Mesodermal cell (in vitro differentiated cells): ENCODE measurements around the gene MSRB3.

Experiments
- H3K27ac ChIP-seq: 2 replicates; pipeline ENCODE4 v1.7.0; 2013; ENCODE audit warnings: mild to moderate bottlenecking, low read depth, low read length, moderate library complexity; ENCODE audit not compliant: severe bottlenecking
- H3K36me3 ChIP-seq: 2 replicates; pipeline ENCODE4 v1.7.1; 2013; ENCODE audit warnings: mild to moderate bottlenecking, low read length, moderate library complexity; ENCODE audit not compliant: control insufficient read depth, insufficient read depth
- H3K4me1 ChIP-seq: one replicate; pipeline ENCODE4 v1.7.1; 2013; ENCODE audit warnings: mild to moderate bottlenecking, low read length; ENCODE audit not compliant: insufficient read depth, control insufficient read depth, poor library complexity, severe bottlenecking
- H3K4me3 ChIP-seq: 2 replicates; pipeline ENCODE4 v1.7.0; 2013; ENCODE audit warnings: low read length, control low read depth, mild to moderate bottlenecking; ENCODE audit not compliant: insufficient read depth, poor library complexity, severe bottlenecking; ENCODE audit errors: extremely low read depth
- H3K9me3 ChIP-seq: 2 replicates; pipeline ENCODE4 v1.7.1; 2013; ENCODE audit warnings: mild to moderate bottlenecking, low read length, moderate library complexity; ENCODE audit not compliant: control insufficient read depth
- WGBS, 2 experiments: methylation state at CpG; one replicate each; pipeline ENCODE4 v1.1.5; 2013; ENCODE audit warnings: missing lambda C conversion rate in 2 of 2; ENCODE audit not compliant: insufficient coverage in 2 of 2; 5-methylcytosine and 5-hydroxymethylcytosine counted together

Gene MSRB3

GRCh38 chr12:65510007-65510406, 231.5 kb downstream of the MSRB3 start:
- H3K4me3 ChIP-seq: no peak overlapping the region
- WGBS, 2 experiments: 70 to 79% methylated on average over 3 of the region's 3 CpGs
- no peaks in the 10 kb centered on the region for H3K36me3 ChIP-seq
- H3K27ac ChIP-seq: peak overlapping the region; percentile 72
- peaks cover 9% of the 10 kb centered on the region for H3K4me1 ChIP-seq
- H3K9me3 ChIP-seq: no peaks in the 10 kb centered on the region

DNA sequence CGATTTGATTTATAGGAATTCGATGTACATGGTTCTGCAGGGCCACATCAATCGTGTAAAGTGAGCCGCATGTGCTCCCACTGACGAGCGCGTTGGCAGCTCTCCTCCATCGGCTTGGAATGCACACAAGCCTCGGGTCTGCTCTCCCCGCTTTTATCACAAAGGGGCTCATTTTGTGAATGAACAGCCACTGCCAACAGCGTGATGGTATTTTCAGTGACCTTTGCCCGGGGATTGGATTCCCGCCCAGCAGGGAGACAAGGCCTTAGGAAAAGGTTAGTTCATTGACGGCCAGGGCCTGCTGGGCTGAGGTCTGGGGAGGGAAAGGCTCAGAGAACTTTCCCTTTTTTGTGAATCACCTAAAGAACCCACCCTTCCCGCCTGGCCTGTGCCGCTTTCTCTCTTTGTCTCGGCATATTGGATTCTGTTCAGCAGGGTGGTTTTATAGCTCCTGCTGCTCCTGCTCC, 232.1 kb downstream of the MSRB3 start:
- H3K27ac ChIP-seq: peak overlapping the region; percentile 72
- WGBS, 2 experiments: 23 to 29% methylated on average over 13 to 14 of the region's 17 CpGs
- no peaks in the 10 kb centered on the region for H3K9me3 ChIP-seq
- peaks cover 9% of the 10 kb centered on the region for H3K4me1 ChIP-seq
- no peaks in the 10 kb centered on the region for H3K36me3 ChIP-seq
- H3K4me3 ChIP-seq: no peak overlapping the region

DNA sequence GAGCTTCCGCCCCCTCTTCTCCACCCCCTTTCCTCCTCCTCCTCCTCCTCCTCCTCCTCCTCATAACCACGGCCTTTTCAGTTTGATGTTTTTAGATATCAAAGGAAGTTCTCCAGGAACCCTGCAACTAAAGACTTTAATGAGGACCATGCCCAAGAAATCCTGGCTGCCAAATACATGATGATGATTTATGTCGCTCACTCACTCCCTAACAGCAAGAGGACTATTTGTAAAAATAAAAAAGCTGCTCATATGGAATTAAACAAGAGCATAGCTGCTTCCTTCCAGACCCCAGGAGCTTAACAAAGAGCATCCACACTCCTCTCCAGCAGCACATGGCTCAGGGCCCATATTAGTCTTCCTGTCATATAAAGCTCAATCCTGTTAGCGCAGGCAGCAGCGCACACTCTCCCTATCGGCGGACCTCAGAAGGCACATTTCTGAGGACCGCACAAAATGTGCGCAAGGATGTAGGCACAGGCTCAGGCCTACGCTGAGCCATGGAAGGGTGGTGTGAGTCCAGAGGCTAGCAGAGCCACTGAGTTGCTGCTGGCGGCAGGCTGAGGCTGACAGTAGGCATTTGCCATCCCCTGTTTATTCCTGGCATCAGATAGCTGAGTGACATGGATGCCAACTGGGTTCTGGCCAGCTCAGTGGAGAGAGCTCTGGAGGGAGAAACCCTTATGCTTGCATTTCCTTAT, 232.8 kb downstream of the MSRB3 start:
- Histone ChIP-seq H3K4me3 (no peak overlapping the region), H3K36me3 (no peaks in the 10 kb centered on the region), H3K9me3 (no peaks in the 10 kb centered on the region), H3K4me1 (peaks cover 9% of the 10 kb centered on the region), H3K27ac (peak overlapping the region; percentile 72)
- WGBS, 2 experiments: 94 to 96% methylated on average over 8 of the region's 11 CpGs

DNA sequence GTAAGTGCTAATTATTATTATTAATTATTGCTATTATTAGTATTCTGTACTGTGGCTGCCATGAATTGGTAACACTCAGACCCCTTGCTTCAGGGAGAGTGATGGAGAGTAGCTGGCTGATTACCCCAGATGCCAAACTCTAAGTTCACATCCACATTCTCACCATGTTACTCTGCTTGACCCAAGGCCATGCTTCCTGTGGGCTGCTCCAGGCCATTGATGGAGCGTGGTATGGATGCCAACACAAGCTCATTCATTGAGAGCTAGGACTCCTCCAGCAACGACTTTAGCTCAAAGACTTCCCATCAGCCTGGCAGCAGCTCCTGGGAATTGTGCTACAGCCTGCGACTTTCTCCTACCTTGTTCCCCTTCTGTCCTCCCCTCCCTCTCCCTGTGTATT, 233.4 kb downstream of the MSRB3 start:
- no peaks in the 10 kb centered on the region for H3K36me3 ChIP-seq
- H3K4me3 ChIP-seq: no peak overlapping the region
- no peaks in the 10 kb centered on the region for H3K9me3 ChIP-seq
- WGBS, 2 experiments: 85 to 97% methylated on average over 3 of the region's 3 CpGs
- no peak overlapping the region for H3K27ac ChIP-seq
- H3K4me1 ChIP-seq: peaks cover 9% of the 10 kb centered on the region
